Astrocyte of the spinal cord (primary cell): Measurements from ENCODE around the gene ZCCHC2.

Source experiments
- DNase-seq: peaks from one replicate; pipeline ENCODE4 v3.0.0; 2011; ENCODE audit warnings: low read depth, low spot score
- H3K4me3 ChIP-seq: 2 replicates; pipeline ENCODE4 v1.5.1; 2011; ENCODE audit warnings: low read depth, mild to moderate bottlenecking, low read length, moderate library complexity
- in situ Hi-C: cut with HindIII; loops from 2 replicates; pipeline ENCODE4 v1.10.0; 2017; ENCODE audit warnings: low sequenced_read_pairs
- TF ChIP-seq, protein P1 (sequence below): IDR thresholded peaks from 2 replicates; pipeline ENCODE4 v1.5.1; 2012; ENCODE audit warnings: low read depth, mild to moderate bottlenecking, low read length, inconsistent platforms

The ZCCHC2 gene

DNA sequence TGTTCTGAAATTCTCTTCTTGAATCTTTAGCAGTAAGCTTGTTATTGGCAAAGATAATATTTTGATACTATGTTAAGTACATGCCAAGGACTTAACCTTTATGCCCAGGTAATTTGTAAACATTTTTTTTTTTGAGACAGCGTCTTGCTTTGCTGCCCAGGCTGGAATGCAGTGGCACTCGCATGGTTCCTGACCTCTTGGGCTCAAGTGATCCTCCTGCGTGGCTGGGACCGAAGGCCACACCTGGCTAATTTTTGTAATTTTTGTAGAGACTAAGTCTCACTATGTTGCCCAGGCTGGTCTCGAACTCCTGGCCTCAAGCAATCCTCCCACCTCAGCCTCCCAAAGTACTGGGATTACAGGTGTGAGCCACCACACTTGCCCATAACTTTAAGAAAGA, 35.7 kb upstream of the ZCCHC2 start:
- DNase-seq = no peak
- TF ChIP-seq, protein P1, sequence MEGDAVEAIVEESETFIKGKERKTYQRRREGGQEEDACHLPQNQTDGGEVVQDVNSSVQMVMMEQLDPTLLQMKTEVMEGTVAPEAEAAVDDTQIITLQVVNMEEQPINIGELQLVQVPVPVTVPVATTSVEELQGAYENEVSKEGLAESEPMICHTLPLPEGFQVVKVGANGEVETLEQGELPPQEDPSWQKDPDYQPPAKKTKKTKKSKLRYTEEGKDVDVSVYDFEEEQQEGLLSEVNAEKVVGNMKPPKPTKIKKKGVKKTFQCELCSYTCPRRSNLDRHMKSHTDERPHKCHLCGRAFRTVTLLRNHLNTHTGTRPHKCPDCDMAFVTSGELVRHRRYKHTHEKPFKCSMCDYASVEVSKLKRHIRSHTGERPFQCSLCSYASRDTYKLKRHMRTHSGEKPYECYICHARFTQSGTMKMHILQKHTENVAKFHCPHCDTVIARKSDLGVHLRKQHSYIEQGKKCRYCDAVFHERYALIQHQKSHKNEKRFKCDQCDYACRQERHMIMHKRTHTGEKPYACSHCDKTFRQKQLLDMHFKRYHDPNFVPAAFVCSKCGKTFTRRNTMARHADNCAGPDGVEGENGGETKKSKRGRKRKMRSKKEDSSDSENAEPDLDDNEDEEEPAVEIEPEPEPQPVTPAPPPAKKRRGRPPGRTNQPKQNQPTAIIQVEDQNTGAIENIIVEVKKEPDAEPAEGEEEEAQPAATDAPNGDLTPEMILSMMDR = no peak
- in situ Hi-C loops = no loop called here
- no peak overlapping the region for H3K4me3 ChIP-seq

- TF ChIP-seq, protein P1 = no peak
- in situ Hi-C loops = no loop called here
- H3K4me3 ChIP-seq = no peak overlapping the region
- no peak for DNase-seq
Observed at GRCh38 chr18:62490967-62491695, 31.7 kb upstream of the ZCCHC2 start.

DNA sequence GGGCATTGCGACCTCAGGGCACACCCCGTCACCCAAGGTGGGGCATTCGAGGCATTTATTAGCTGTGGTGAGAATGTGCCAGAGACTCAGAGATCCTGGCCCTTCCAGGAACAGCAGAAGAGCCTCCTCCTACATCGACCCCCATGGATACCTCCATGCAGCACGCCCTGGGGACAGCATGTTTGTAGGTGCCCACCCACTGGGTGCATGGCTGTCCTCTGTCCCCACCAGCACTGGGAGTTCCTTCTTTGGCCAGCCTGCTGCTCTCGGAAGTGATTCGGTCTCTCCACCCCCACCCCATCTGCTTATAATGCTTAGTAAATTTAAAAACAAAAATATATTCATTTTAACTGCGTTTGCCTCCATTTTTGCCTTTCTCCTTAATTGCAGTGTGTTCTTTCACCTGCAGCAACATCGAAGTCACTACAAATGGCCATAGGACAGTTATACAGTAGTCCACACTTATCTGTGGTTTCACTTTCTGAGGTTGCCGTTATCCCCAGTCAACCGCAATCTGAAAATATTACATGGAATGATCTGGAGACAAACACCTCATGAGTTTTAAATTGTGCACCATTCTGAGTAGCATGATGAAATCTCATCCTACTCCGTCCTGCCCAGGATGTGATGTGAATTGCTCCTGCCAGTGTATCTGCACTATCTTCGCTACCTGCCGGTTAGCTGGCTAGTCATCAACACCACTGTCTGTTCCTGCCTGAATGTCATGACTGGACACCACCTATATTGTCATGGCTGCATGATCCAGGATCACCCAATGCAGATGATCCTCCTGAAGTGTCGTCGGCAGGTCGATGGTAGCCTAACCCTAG, 29.6 kb upstream of the ZCCHC2 start:
- in situ Hi-C loops = no loop called here
- TF ChIP-seq, protein P1 = no peak
- DNase-seq = no peak
- H3K4me3 ChIP-seq = no peak overlapping the region

GRCh38 chr18:62494764-62495163, 28.1 kb upstream of the ZCCHC2 start:
- DNase-seq = no peak
- no peak overlapping the region for H3K4me3 ChIP-seq
- TF ChIP-seq, protein P1 = no peak
- in situ Hi-C loops = no loop called here

- no peak overlapping the region for H3K4me3 ChIP-seq
- in situ Hi-C loops = no loop called here
- TF ChIP-seq, protein P1 = no peak
- no peak for DNase-seq
Observed at GRCh38 chr18:62496262-62496661, 26.6 kb upstream of the ZCCHC2 start.

DNA sequence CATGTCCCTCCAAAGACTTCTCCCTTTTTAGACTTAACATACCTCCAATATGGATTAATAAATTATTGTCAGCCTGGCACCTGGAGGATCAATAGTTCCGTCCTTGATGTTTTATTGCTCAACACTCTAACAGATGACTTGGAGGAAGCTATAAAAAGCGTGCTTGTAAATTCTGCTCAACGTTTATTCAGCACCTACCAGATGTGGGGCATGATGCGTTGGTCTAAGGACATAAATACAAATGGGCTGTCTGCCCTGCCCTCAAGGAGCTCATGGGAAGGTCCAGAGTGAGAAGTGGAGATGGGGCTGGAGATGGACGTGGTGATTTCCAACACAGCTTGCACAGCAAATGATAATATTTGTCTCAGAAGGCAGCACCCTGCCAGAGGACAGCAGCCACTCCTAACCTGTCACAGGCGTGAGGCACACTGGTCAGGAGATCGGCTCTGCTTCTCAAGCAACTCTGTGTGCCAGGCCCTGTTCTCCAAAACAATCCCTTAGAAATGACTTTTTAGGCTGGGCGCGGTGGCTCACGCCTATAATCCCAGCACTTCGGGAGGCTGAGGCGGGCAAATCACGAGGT, 25.5 kb upstream of the ZCCHC2 start:
- TF ChIP-seq, protein P1 = no peak
- DNase-seq = no peak
- no peak overlapping the region for H3K4me3 ChIP-seq
- in situ Hi-C loops = no loop called here
